Measurements from ENCODE around the gene ABCB9. TPM values are rescaled to one million over a fixed set of nuclear protein-coding genes. Genes with fewer than 3 reads are reported as not detected.

ABCB9 gene
- total and polyA plus RNA-seq, 2 donors (not counting 1 experiment from before 2014, with no cell fraction given) = 2.1 to 3.7 TPM

GRCh38 chr12:122980183-122981035, 14.1 kb upstream of the ABCB9 start, which contains the start of gene ARL6IP4:
TSS of gene ARL6IP4 (plus strand) at chr12:122980681. CDS start at chr12:122981140, 459 bp downstream.
- Mint-ChIP-seq H3K9me3 (ENCODE audit: insufficient read depth) (no peaks in the 10 kb centered on the region), H3K4me3 (peak within 1 kb of the TSS; percentile 91), H3K4me1 (peaks cover 61% of the 10 kb centered on the region), H3K27me3 (no peaks in the 10 kb centered on the region), H3K27ac (peak within 1 kb of the TSS; percentile 89)
- DNase-seq (peak; percentile 79), ATAC-seq (ENCODE audit: low read depth) (peak; percentile 77)
- peaks cover 34 to 63% of the 10 kb centered on the region in 2 donors for H3K4me1 ChIP-seq (ENCODE audit: control insufficient read depth in 2 of 2, insufficient read depth in 2 of 2, low read length in 2 of 2)
- under 1% methylated on average over 96 of the region's 96 CpGs for WGBS (ENCODE audit: insufficient coverage)
- peak within 1 kb of the TSS; percentile 90 for H3K4me2 ChIP-seq (replicated peaks; ENCODE audit: low read depth, low read length, poor library complexity, severe bottlenecking)
- peak within 1 kb of the TSS; percentile 84 for H2AFZ ChIP-seq (ENCODE audit: insufficient read depth, low read depth, low read length, poor library complexity, severe bottlenecking)
- intact Hi-C loops (cut with micrococcal nuclease) = no loop called here
- H3K27me3 ChIP-seq (replicated peaks in 1 of 4; ENCODE audit: control extremely low read depth in 1 of 4, control insufficient read depth in 3 of 4, insufficient read depth in 4 of 4, low read length in 3 of 4) = no peaks in the 10 kb centered on the region
- peak within 1 kb of the TSS; percentile 63 to 88 (median 72) for H3K4me3 ChIP-seq (ENCODE audit: control extremely low read depth in 1 of 5, extremely low read depth in 1 of 5, insufficient read depth in 1 of 5, low read depth in 2 of 5, low read length in 4 of 5)
- TF ChIP-seq, protein P1, sequence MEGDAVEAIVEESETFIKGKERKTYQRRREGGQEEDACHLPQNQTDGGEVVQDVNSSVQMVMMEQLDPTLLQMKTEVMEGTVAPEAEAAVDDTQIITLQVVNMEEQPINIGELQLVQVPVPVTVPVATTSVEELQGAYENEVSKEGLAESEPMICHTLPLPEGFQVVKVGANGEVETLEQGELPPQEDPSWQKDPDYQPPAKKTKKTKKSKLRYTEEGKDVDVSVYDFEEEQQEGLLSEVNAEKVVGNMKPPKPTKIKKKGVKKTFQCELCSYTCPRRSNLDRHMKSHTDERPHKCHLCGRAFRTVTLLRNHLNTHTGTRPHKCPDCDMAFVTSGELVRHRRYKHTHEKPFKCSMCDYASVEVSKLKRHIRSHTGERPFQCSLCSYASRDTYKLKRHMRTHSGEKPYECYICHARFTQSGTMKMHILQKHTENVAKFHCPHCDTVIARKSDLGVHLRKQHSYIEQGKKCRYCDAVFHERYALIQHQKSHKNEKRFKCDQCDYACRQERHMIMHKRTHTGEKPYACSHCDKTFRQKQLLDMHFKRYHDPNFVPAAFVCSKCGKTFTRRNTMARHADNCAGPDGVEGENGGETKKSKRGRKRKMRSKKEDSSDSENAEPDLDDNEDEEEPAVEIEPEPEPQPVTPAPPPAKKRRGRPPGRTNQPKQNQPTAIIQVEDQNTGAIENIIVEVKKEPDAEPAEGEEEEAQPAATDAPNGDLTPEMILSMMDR (IDR thresholded peaks at IDR 0.05) = no peak
- no peak for TF ChIP-seq EZH2 (IDR thresholded peaks at IDR 0.05; ENCODE audit: borderline replicate concordance, insufficient read depth, low read depth, low read length, poor library complexity, severe bottlenecking)
- peaks cover 62% of the 10 kb centered on the region for H3K79me2 ChIP-seq (ENCODE audit: control insufficient read depth, insufficient read depth, low read length)
- H3K36me3 ChIP-seq (replicated peaks in 1 of 2; ENCODE audit: control extremely low read depth in 1 of 2, control insufficient read depth in 1 of 2, extremely low read depth in 1 of 2, insufficient read depth in 2 of 2, low read length in 1 of 2) = peaks cover 0 to 38% of the 10 kb centered on the region in 2 experiments
- POLR2A ChIA-PET = interaction anchor here (0.7 to 1.3 kb wide), 3 partner anchors 14 to 258 kb away, joined by 3 to 4 read pairs (median 3); partner anchors contain the start of gene ABCB9
- H3K9me3 ChIP-seq (ENCODE audit: control extremely low read depth in 1 of 3, control insufficient read depth in 2 of 3, insufficient read depth in 1 of 3, low read length in 2 of 3) = no peaks in the 10 kb centered on the region
- peaks cover 51% of the 10 kb centered on the region for H4K20me1 ChIP-seq (ENCODE audit: control insufficient read depth, insufficient read depth, low read length, poor library complexity, severe bottlenecking)
- H3K9ac ChIP-seq (ENCODE audit: low read length) = peak within 1 kb of the TSS; percentile 81
- CTCF ChIA-PET = interaction anchor here (2.4 kb wide), 1 partner anchor 257 kb away, joined by 11 read pairs; no protein-coding TSS in a partner anchor
- peak within 1 kb of the TSS; percentile 34 to 77 for H3K27ac ChIP-seq (ENCODE audit: low read length in 2 of 2)

DNA sequence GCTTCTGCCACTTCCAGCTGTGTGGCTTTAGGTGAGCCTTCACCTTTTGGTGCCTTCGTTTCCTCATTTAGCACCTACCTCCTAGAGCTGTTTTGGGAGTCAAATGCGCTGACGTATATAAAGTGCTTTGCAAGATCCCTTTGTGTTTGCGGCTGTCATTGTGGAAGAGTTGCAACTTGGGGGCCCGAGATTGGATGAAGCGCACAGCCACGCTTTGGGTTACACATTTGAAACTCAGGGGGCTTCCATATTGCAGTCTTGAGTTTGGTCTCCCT, 13.6 kb upstream of the ABCB9 start:
- DNase-seq (peak; percentile 46), ATAC-seq (ENCODE audit: low read depth) (no peak)
- peaks cover 34 to 63% of the 10 kb centered on the region in 2 donors for H3K4me1 ChIP-seq (ENCODE audit: control insufficient read depth in 2 of 2, insufficient read depth in 2 of 2, low read length in 2 of 2)
- WGBS (ENCODE audit: insufficient coverage) = 14% methylated on average over 6 of the region's 7 CpGs
- peaks cover 66% of the 10 kb centered on the region for H3K79me2 ChIP-seq (ENCODE audit: control insufficient read depth, insufficient read depth, low read length)
- H3K9me3 ChIP-seq (ENCODE audit: control extremely low read depth in 1 of 3, control insufficient read depth in 2 of 3, insufficient read depth in 1 of 3, low read length in 2 of 3) = no peaks in the 10 kb centered on the region
- no peaks in the 10 kb centered on the region for H3K27me3 ChIP-seq (replicated peaks in 1 of 4; ENCODE audit: control extremely low read depth in 1 of 4, control insufficient read depth in 3 of 4, insufficient read depth in 4 of 4, low read length in 3 of 4)
- H3K4me2 ChIP-seq (replicated peaks; ENCODE audit: low read depth, low read length, poor library complexity, severe bottlenecking) = peak overlapping the region; percentile 90
- ChIA-PET CTCF (interaction anchor here (1.0 to 2.4 kb wide), 2 partner anchors 122 to 258 kb away, joined by 3 to 11 read pairs; no protein-coding TSS in a partner anchor), POLR2A (interaction anchor here (0.7 to 1.3 kb wide), 2 partner anchors 14 to 164 kb away, joined by 3 read pairs; partner anchors contain the start of gene ABCB9)
- H3K9me3 Mint-ChIP-seq (ENCODE audit: insufficient read depth) = no peaks in the 10 kb centered on the region
- peak overlapping the region; percentile 91 for H3K4me3 Mint-ChIP-seq
- intact Hi-C loops (cut with micrococcal nuclease) = no loop called here
- H3K4me1 Mint-ChIP-seq = peaks cover 64% of the 10 kb centered on the region
- H3K4me3 ChIP-seq (ENCODE audit: control extremely low read depth in 1 of 5, extremely low read depth in 1 of 5, insufficient read depth in 1 of 5, low read depth in 2 of 5, low read length in 4 of 5) = peak overlapping the region; percentile 63 to 88 (median 72)
- peak overlapping the region; percentile 89 for H3K27ac Mint-ChIP-seq
- H2AFZ ChIP-seq (ENCODE audit: insufficient read depth, low read depth, low read length, poor library complexity, severe bottlenecking) = peak overlapping the region; percentile 84
- no peak for TF ChIP-seq EZH2 (IDR thresholded peaks at IDR 0.05; ENCODE audit: borderline replicate concordance, insufficient read depth, low read depth, low read length, poor library complexity, severe bottlenecking)
- TF ChIP-seq, protein P1 (IDR thresholded peaks at IDR 0.05) = no peak
- peaks cover 0 to 38% of the 10 kb centered on the region in 2 experiments for H3K36me3 ChIP-seq (replicated peaks in 1 of 2; ENCODE audit: control extremely low read depth in 1 of 2, control insufficient read depth in 1 of 2, extremely low read depth in 1 of 2, insufficient read depth in 2 of 2, low read length in 1 of 2)
- no peaks in the 10 kb centered on the region for H3K27me3 Mint-ChIP-seq
- peak overlapping the region; percentile 81 for H3K9ac ChIP-seq (ENCODE audit: low read length)
- peak overlapping the region in 1 of 2 donors; percentile 77 for H3K27ac ChIP-seq (ENCODE audit: low read length in 2 of 2)
- H4K20me1 ChIP-seq (ENCODE audit: control insufficient read depth, insufficient read depth, low read length, poor library complexity, severe bottlenecking) = peaks cover 52% of the 10 kb centered on the region

Measured in B cell (primary cell).